CD4-positive, CD25-positive, alpha-beta regulatory T cell (primary cell): ENCODE data around the gene OSBP2. TPM values are rescaled to one million over a fixed set of nuclear protein-coding genes. Genes with fewer than 3 reads are reported as not detected.

Experiments used
- ATAC-seq, 2 donors: fragments of 150-1000 bp; cut with Tn5 transposase; one replicate each; pipeline ENCODE4 v1.10.0; 2021; ENCODE audit warnings: low read depth in 2 of 2, moderate number of reproducible peaks in 2 of 2, moderate library complexity in 1 of 2
- DNase-seq, 3 donors: peaks; one replicate each; pipeline versions ENCODE4 v3.0.0 to v3.0.0-alpha.2; 2012 to 2022; ENCODE audit warnings: mixed read lengths in 1 of 3
- H3K27ac ChIP-seq: one replicate; pipeline ENCODE4 v1.7.0; 2013; ENCODE audit warnings: mild to moderate bottlenecking, low read length; ENCODE audit not compliant: insufficient read depth, poor library complexity, severe bottlenecking
- H3K27me3 ChIP-seq: one replicate; pipeline ENCODE4 v1.7.0; 2013; ENCODE audit warnings: low read length; ENCODE audit not compliant: control insufficient read depth, insufficient read depth
- H3K36me3 ChIP-seq: one replicate; pipeline ENCODE4 v1.7.0; 2013; ENCODE audit warnings: mild to moderate bottlenecking, low read length, moderate library complexity; ENCODE audit not compliant: control insufficient read depth, insufficient read depth
- H3K4me1 ChIP-seq: 2 replicates; pipeline ENCODE4 v1.7.0; 2013; ENCODE audit warnings: mild to moderate bottlenecking, low read length; ENCODE audit not compliant: insufficient read depth, control insufficient read depth, poor library complexity, severe bottlenecking
- H3K4me3 ChIP-seq: one replicate; pipeline ENCODE4 v1.7.0; 2013; ENCODE audit warnings: low read depth, mild to moderate bottlenecking, low read length, moderate library complexity
- H3K9me3 ChIP-seq, 2 experiments: 1 replicate in 1 of 2; 2 replicates in 1 of 2; pipeline ENCODE4 v1.7.0; 2013; ENCODE audit warnings: low read length in 2 of 2, mild to moderate bottlenecking in 1 of 2, moderate library complexity in 1 of 2; ENCODE audit not compliant: control insufficient read depth in 2 of 2
- H3K27ac Mint-ChIP-seq, 3 donors: one replicate each; pipeline ENCODE4 v1.8.0; 2020 to 2022; ENCODE audit warnings: mild to moderate bottlenecking in 3 of 3, mixed read lengths in 3 of 3, moderate library complexity in 2 of 3
- H3K27me3 Mint-ChIP-seq: one replicate; pipeline ENCODE4 v1.8.0; 2022; ENCODE audit warnings: mild to moderate bottlenecking, mixed read lengths
- H3K36me3 Mint-ChIP-seq: one replicate; pipeline ENCODE4 v1.8.0; 2020; ENCODE audit warnings: mixed read lengths
- H3K4me1 Mint-ChIP-seq, 4 donors: one replicate each; pipeline ENCODE4 v1.8.0; 2020 to 2022; ENCODE audit warnings: mixed read lengths in 4 of 4, mild to moderate bottlenecking in 1 of 4
- H3K4me3 Mint-ChIP-seq, 4 donors: one replicate each; pipeline ENCODE4 v1.8.0; 2020 to 2022; ENCODE audit warnings: mild to moderate bottlenecking in 4 of 4, mixed read lengths in 4 of 4, moderate library complexity in 3 of 4
- H3K9me3 Mint-ChIP-seq, 7 donors: one replicate each; pipeline ENCODE4 v1.8.0; 2020 to 2022; ENCODE audit warnings: mixed read lengths in 7 of 7, mild to moderate bottlenecking in 3 of 7, moderate library complexity in 2 of 7
- polyA plus RNA-seq, 4 donors: library from polyadenylated mRNA; unstranded; fragments of 300-500 nt; fragmentation: Illumina TruSeq; gene quantifications; one replicate each; pipeline ENCODE4 v1.2.3, GENCODE V29; 2021
- total RNA-seq: library from RNA; stranded (reverse); gene quantifications from one replicate; pipeline ENCODE4 v1.2.3, GENCODE V29; 2022

OSBP2 gene
- total and polyA plus RNA-seq, 5 donors from 2014 or later: 0.86 to 9.9 (median 1.7) TPM

DNA sequence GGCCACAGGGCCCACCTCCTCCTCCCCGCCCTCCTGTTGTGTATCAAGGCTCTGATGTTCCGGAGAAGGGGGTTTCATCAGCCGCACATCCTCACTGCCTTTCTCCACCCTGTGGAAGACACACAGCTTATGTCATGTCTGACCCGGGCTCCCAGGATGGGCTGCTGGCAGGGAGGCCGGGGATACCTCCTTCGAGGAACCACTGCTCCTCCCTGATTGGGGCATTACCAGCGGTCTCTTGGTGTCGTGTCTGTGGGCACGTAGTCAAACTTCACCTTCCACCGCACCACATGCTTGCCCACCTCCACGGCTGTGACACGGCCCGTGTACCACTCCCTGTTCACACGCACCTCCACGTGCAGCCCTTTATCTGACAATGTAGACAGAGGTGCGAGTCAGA is 238.0 kb downstream of the OSBP2 start:
- Mint-ChIP-seq H3K36me3 (peaks cover 65% of the 10 kb centered on the region), H3K27me3 (peaks cover 6% of the 10 kb centered on the region), H3K27ac (peak overlapping the region; percentile 5 to 88 (median 60)), H3K9me3 (no peaks in the 10 kb centered on the region), H3K4me3 (no peak overlapping the region), H3K4me1 (peaks cover 5 to 60% (median 35%) of the 10 kb centered on the region in 4 donors)
- Histone ChIP-seq H3K36me3 (peaks cover 97% of the 10 kb centered on the region), H3K9me3 (no peaks in the 10 kb centered on the region), H3K4me1 (peaks cover 4% of the 10 kb centered on the region), H3K27ac (no peak overlapping the region), H3K27me3 (no peaks in the 10 kb centered on the region), H3K4me3 (no peak overlapping the region)
- ATAC-seq: no peak
- DNase-seq: no peak

DNA sequence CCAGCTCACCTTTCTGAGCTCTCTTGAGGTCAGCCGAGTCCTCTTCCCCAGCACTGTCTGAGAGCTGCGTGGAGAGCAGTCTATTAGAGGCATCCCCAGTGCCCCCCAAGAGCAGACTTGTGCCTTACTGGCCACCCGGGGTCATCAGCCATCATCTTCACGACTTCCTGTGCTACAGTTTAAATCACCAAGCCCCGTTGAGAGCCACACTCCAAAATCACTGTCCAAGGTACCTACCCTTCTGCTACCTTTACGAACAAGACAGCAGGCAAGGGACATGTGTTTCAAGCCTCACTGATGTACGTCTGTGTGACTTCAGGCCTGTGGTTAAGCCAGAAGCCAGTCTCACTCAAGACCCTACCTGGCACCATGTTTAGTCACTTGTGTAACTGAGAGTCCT is 238.8 kb downstream of the OSBP2 start:
- Histone ChIP-seq H3K27ac (no peak overlapping the region), H3K36me3 (peaks cover 96% of the 10 kb centered on the region), H3K4me1 (peaks cover 9% of the 10 kb centered on the region), H3K27me3 (no peaks in the 10 kb centered on the region), H3K4me3 (no peak overlapping the region), H3K9me3 (no peaks in the 10 kb centered on the region)
- Mint-ChIP-seq H3K36me3 (peaks cover 68% of the 10 kb centered on the region), H3K27me3 (peaks cover 6% of the 10 kb centered on the region), H3K4me1 (peaks cover 5 to 66% (median 38%) of the 10 kb centered on the region in 4 donors), H3K27ac (peak overlapping the region in 1 of 3 donors; percentile 69), H3K9me3 (no peaks in the 10 kb centered on the region), H3K4me3 (peak overlapping the region in 1 of 4 donors; percentile 7)
- no peak for DNase-seq
- ATAC-seq: no peak

DNA sequence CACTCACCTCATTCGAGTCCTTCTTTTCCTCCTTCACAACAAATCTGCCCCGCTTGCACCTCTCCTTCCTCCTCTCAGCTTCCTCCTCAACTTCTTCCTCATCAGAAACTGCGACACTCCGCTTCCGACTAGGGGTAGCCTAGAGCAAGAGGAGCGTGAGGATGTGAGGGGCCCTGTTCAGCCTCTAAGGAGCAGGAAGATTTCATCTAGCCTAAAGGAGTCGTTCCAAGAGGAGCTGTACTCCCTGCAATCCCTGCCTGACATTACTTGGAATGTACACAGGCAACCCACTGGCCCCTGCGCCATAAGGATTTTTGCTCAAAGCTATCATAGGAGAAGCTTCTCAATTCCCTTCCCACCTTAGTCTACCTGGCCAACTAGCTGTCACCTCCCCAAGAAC is 239.4 kb downstream of the OSBP2 start:
- H3K4me1 ChIP-seq: peaks cover 15% of the 10 kb centered on the region
- DNase-seq (no peak), ATAC-seq (no peak)
- H3K27me3 Mint-ChIP-seq: peaks cover 6% of the 10 kb centered on the region
- H3K4me3 ChIP-seq: no peak overlapping the region
- no peaks in the 10 kb centered on the region for H3K9me3 Mint-ChIP-seq
- no peaks in the 10 kb centered on the region for H3K9me3 ChIP-seq
- peaks cover 70% of the 10 kb centered on the region for H3K36me3 Mint-ChIP-seq
- no peak overlapping the region for H3K4me3 Mint-ChIP-seq
- no peak overlapping the region for H3K27ac ChIP-seq
- H3K27me3 ChIP-seq: no peaks in the 10 kb centered on the region
- H3K27ac Mint-ChIP-seq: peak overlapping the region in 2 of 3 donors; percentile 62 to 76
- peaks cover 93% of the 10 kb centered on the region for H3K36me3 ChIP-seq
- peaks cover 7 to 70% (median 40%) of the 10 kb centered on the region in 4 donors for H3K4me1 Mint-ChIP-seq

DNA sequence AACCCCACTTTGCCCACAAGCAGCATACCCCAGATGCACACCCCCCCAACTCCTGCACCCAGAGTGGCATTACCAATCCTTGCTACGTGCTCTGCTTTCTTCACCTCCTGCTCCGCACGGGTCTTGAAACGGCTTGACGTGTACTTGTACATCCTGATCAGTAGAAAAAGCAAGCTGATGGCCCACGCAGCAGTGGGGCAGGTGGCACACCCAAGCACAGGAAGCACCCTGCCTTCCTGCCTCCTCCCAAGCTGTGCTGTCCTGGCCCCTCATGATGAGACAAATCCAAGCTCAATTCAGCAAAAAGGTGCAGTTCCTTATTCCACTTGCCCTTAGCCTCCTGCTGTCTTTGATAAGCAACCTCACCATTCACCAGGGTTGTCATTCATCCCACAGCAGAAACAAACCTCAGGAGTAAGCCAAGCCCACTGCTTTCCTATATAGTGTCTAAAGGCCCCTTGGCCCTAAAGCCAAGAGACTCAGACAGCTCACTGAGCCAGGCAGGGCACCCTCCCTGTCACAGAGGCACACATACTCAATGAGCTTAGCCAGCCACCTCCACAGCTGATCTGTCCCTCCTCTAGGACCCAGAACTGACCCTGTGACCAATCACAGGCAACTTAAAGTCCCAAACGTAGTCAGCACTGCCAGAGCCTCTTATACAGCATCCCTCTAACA is 246.2 kb downstream of the OSBP2 start:
- Histone ChIP-seq H3K27me3 (no peaks in the 10 kb centered on the region), H3K4me1 (peaks cover 61% of the 10 kb centered on the region)
- H3K36me3 Mint-ChIP-seq: peaks cover 63% of the 10 kb centered on the region

DNA sequence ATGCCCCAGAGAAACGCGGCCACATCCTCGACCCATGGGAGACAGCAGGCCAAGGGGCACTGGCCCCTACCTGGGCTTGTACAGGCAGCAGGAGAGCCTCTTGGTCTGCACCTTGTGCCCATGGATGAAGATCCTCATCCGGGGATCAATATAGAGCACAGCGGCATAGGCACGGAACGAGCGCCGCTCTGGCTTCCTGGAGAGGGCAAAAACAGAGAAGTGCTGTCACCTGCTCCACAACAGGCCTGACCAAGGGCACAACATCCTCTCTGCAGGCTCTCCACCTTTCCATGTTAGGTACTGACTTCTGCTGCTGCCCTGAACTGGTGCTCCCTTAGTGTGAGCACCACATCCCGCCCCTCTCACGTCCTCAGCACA is 246.7 kb downstream of the OSBP2 start:
- peak overlapping the region; percentile 96 to 99 (median 97) for H3K27ac Mint-ChIP-seq
- H3K36me3 Mint-ChIP-seq: peaks cover 63% of the 10 kb centered on the region
- Histone ChIP-seq H3K36me3 (peaks cover 40% of the 10 kb centered on the region), H3K4me3 (peak overlapping the region; percentile 91), H3K4me1 (peaks cover 61% of the 10 kb centered on the region), H3K27me3 (no peaks in the 10 kb centered on the region), H3K9me3 (no peaks in the 10 kb centered on the region), H3K27ac (peak overlapping the region; percentile 70)
- H3K4me3 Mint-ChIP-seq: peak overlapping the region; percentile 80 to 98 (median 92)
- H3K9me3 Mint-ChIP-seq: no peaks in the 10 kb centered on the region
- DNase-seq (peak in 1 of 3 donors; percentile 54), ATAC-seq (peak in 1 of 2 donors; percentile 15)
- peaks cover 18 to 88% (median 53%) of the 10 kb centered on the region in 4 donors for H3K4me1 Mint-ChIP-seq
- no peaks in the 10 kb centered on the region for H3K27me3 Mint-ChIP-seq

More for the DNA sequence above, 246.2 kb downstream of the OSBP2 start:
- Histone ChIP-seq H3K27ac (peak overlapping the region; percentile 70), H3K36me3 (peaks cover 40% of the 10 kb centered on the region), H3K4me3 (peak overlapping the region; percentile 91), H3K9me3 (no peaks in the 10 kb centered on the region)
- Mint-ChIP-seq H3K27ac (peak overlapping the region; percentile 96 to 99 (median 97)), H3K4me3 (peak overlapping the region; percentile 80 to 98 (median 92)), H3K9me3 (no peaks in the 10 kb centered on the region), H3K4me1 (peaks cover 22 to 89% (median 57%) of the 10 kb centered on the region in 4 donors), H3K27me3 (no peaks in the 10 kb centered on the region)
- ATAC-seq: peak; percentile 77 to 84
- peak in 2 of 3 donors; percentile 61 to 85 for DNase-seq

DNA sequence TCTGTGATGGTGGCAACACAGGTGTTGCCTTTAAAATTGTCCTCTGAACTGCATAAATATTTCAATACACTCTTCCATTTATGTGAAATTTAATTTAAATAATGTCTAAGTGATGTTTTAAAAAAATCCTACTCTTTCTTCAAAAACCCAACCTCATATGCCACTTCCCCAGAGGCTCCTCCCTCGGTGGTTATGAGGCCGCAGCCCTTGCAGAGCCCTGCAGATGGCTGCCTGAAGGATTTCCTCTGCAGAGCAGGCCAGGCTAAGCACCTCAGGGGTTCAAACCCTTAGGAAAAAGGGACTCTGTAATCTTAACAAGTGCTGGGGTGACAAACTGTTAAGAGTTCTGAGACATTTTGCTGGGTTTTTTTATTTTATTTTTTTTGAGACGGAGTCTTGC is 248.7 kb downstream of the OSBP2 start:
- peak; percentile 33 to 81 (median 72) for DNase-seq
- Histone ChIP-seq H3K9me3 (no peaks in the 10 kb centered on the region), H3K4me3 (peak overlapping the region; percentile 73), H3K36me3 (peaks cover 26% of the 10 kb centered on the region), H3K27me3 (no peaks in the 10 kb centered on the region), H3K4me1 (peaks cover 58% of the 10 kb centered on the region), H3K27ac (peak overlapping the region; percentile 58)
- Mint-ChIP-seq H3K27me3 (no peaks in the 10 kb centered on the region), H3K4me3 (peak overlapping the region; percentile 33 to 89 (median 74)), H3K9me3 (no peaks in the 10 kb centered on the region), H3K4me1 (peaks cover 18 to 73% (median 45%) of the 10 kb centered on the region in 4 donors), H3K27ac (peak overlapping the region; percentile 79 to 97 (median 80)), H3K36me3 (peaks cover 53% of the 10 kb centered on the region)
- peak; percentile 82 to 83 for ATAC-seq

DNA sequence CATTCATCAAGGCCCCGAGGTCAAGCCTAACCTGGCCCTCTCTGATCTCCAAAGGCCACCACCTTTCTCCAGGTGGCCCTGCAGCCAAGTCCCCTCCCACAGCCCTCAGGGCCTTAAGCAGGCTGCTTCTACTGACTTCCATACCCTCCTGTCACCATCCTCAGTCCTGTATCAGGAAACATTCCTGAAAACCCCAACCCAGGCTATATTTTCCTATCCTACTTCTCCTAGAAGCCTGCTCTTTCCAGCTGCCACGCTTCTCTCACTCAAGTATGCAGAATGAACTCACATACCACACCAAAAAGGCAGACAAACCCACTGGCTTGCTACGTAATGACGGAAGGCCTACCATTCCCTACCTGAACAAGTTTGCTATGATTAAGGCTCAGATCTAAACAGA is 250.3 kb downstream of the OSBP2 start:
- no peak for DNase-seq
- H3K36me3 ChIP-seq: peaks cover 32% of the 10 kb centered on the region
- H3K9me3 ChIP-seq: no peaks in the 10 kb centered on the region
- no peak for ATAC-seq
- H3K4me1 ChIP-seq: peaks cover 42% of the 10 kb centered on the region
- no peak overlapping the region for H3K4me3 ChIP-seq
- H3K27ac ChIP-seq: no peak overlapping the region
- H3K27me3 ChIP-seq: no peaks in the 10 kb centered on the region
- H3K36me3 Mint-ChIP-seq: peaks cover 54% of the 10 kb centered on the region
- H3K4me1 Mint-ChIP-seq: peaks cover 12 to 66% (median 40%) of the 10 kb centered on the region in 4 donors
- H3K27ac Mint-ChIP-seq: peak overlapping the region; percentile 34 to 79 (median 70)
- H3K4me3 Mint-ChIP-seq: peak overlapping the region in 1 of 4 donors; percentile 17
- H3K27me3 Mint-ChIP-seq: no peaks in the 10 kb centered on the region
- H3K9me3 Mint-ChIP-seq: no peaks in the 10 kb centered on the region
